Right lobe of liver (tissue), 6 donors: ENCODE results near the gene GALNT3. TPM values are rescaled to one million over a fixed set of nuclear protein-coding genes. Genes with fewer than 3 reads are reported as not detected.
A peak's percentile ranks its signal among the peaks of the same experiment; 100 is the strongest.

Experiments
- ATAC-seq, 4 donors: fragments of 200-7000 bp; cut with Tn5 transposase; one replicate each; pipeline ENCODE4 v1.9.1; 2020; ENCODE audit warnings: mild to moderate bottlenecking in 4 of 4, moderate library complexity in 4 of 4
- DNase-seq, 3 donors: peaks; one replicate each; pipeline ENCODE4 v3.0.0-alpha.2; 2020
- H3K27ac ChIP-seq, 3 donors: fragments of 200-600 bp; one replicate each; pipeline ENCODE4 v1.8.0; 2022
- H3K27me3 ChIP-seq, 2 donors: fragments of 200-600 bp; one replicate each; pipeline ENCODE4 v1.8.0; 2022
- H3K36me3 ChIP-seq, 4 donors: fragments of 200-600 bp; sonication (generic) in 1 of 4; one replicate each; pipeline versions ENCODE4 v1.5.1 to v1.8.0; 2017 to 2022; ENCODE audit warnings: control low read depth in 1 of 4
- H3K4me1 ChIP-seq, 4 donors: fragments of 200-600 bp; sonication (generic) in 1 of 4; one replicate each; pipeline versions ENCODE4 v1.5.1 to v1.8.0; 2017 to 2022; ENCODE audit warnings: control low read depth in 1 of 4
- H3K4me3 ChIP-seq, 3 donors: fragments of 200-600 bp; one replicate each; pipeline ENCODE4 v1.8.0; 2022
- H3K9me3 ChIP-seq, 4 donors: fragments of 200-600 bp; sonication (generic) in 1 of 4; one replicate each; pipeline versions ENCODE4 v1.5.1 to v1.8.0; 2017 to 2022; ENCODE audit warnings: control low read depth in 1 of 4
- CTCF ChIP-seq, 4 donors: fragments of 200-600 bp in 3 of 4; fragments of 450-650 bp in 1 of 4; IDR thresholded peaks; one replicate each; pipeline versions ENCODE4 v1.5.1 to v1.8.0; 2016 to 2022; ENCODE audit warnings: antibody characterized with exemption in 4 of 4, mild to moderate bottlenecking in 2 of 4
- POLR2A ChIP-seq: fragments of 450-650 bp; IDR thresholded peaks from one replicate; pipeline ENCODE4 v1.6.1; 2017; ENCODE audit warnings: antibody characterized with exemption, mild to moderate bottlenecking
- WGBS: methylation state at CpG from one replicate; pipeline ENCODE4 v1.1.6; 2018; ENCODE audit warnings: low coverage, low lambda C conversion rate; ENCODE audit not compliant: insufficient coverage; ENCODE audit errors: missing lambda C conversion rate; 5-methylcytosine and 5-hydroxymethylcytosine counted together
- intact Hi-C, 2 donors: fragments of 100-400 bp; cut with DNase I; formaldehyde crosslinking; loops; one replicate each; pipeline versions ENCODE4 v1.11.2 to v1.14.1; 2022
- total RNA-seq, 6 experiments: library from RNA; depleted of rRNA in 2 of 6; stranded (reverse); fragments of >200 nt in 2 of 6; fragmentation: NEBNext Ultra II Directional in 3 of 6; extraction: Animal tissue kit (Norgen Biotek cat#: 25700) in 3 of 6; gene quantifications; one replicate each; pipeline versions ENCODE4 v1.1.0 to v1.2.4, GENCODE V29; 2016 to 2023
- donor health status: DM: no; HTN: yes; CAD: no.
- donor health status: DM: no; HTN: no; CAD: no.
- donor health status: DM: no; HTN: no; CAD: no.
- donor health status: DM: no; HTN: yes; CAD: no.
- donor health status: DM: no; HTN: yes; CAD: no.

Gene GALNT3
- total RNA-seq, 6 experiments from 2014 or later, result 0.31 to 1.6 (median 0.80) TPM

GRCh38 chr2:165776796-165777195 lies 17.3 kb downstream of the GALNT3 start:
- TF ChIP-seq CTCF (IDR thresholded peaks at IDR 0.05) (no peak), POLR2A (no peak)
- H3K4me1 ChIP-seq, result peaks cover 0 to 24% (median 0%) of the 10 kb centered on the region in 4 donors
- H3K36me3 ChIP-seq, result no peaks in the 10 kb centered on the region
- no peak overlapping the region for H3K4me3 ChIP-seq
- no peak overlapping the region for H3K27ac ChIP-seq
- no peaks in the 10 kb centered on the region for H3K27me3 ChIP-seq
- ATAC-seq (no peak), DNase-seq (no peak)
- H3K9me3 ChIP-seq, result no peaks in the 10 kb centered on the region
- intact Hi-C loops, result no loop called here

- Histone ChIP-seq H3K27me3 (no peaks in the 10 kb centered on the region), H3K9me3 (no peaks in the 10 kb centered on the region), H3K4me1 (peaks cover 0 to 24% (median 0%) of the 10 kb centered on the region in 4 donors), H3K4me3 (no peak overlapping the region), H3K36me3 (no peaks in the 10 kb centered on the region), H3K27ac (no peak overlapping the region)
- 36% methylated on average over 4 of the region's 4 CpGs for WGBS
- intact Hi-C loops, result no loop called here
- DNase-seq, result no peak
- TF ChIP-seq POLR2A, result no peak
- no peak for TF ChIP-seq CTCF (IDR thresholded peaks at IDR 0.05)
- ATAC-seq, result peak; percentile 29 to 54 (median 48)
These were observed 18.0 kb downstream of the GALNT3 start for GRCh38 chr2:165776013-165776412.

GRCh38 chr2:165773684-165774083 lies 20.4 kb downstream of the GALNT3 start:
- Histone ChIP-seq H3K27ac (no peak overlapping the region), H3K4me3 (no peak overlapping the region), H3K27me3 (no peaks in the 10 kb centered on the region), H3K9me3 (no peaks in the 10 kb centered on the region), H3K36me3 (no peaks in the 10 kb centered on the region), H3K4me1 (peaks cover 0 to 23% (median 0%) of the 10 kb centered on the region in 4 donors)
- intact Hi-C loops, result no loop called here
- no peak for DNase-seq
- TF ChIP-seq CTCF (IDR thresholded peaks at IDR 0.05), result no peak
- no peak for TF ChIP-seq POLR2A
- WGBS, result 71% methylated on average over 2 of the region's 2 CpGs
- no peak for ATAC-seq

- Histone ChIP-seq H3K4me1 (peaks cover 0 to 17% (median 0%) of the 10 kb centered on the region in 4 donors), H3K36me3 (no peaks in the 10 kb centered on the region), H3K27me3 (no peaks in the 10 kb centered on the region), H3K4me3 (no peak overlapping the region), H3K9me3 (no peaks in the 10 kb centered on the region), H3K27ac (no peak overlapping the region)
- intact Hi-C loops, result no loop called here
- no peak for ATAC-seq
- 83% methylated on average over 3 of the region's 3 CpGs for WGBS
- no peak for DNase-seq
- TF ChIP-seq CTCF (IDR thresholded peaks at IDR 0.05) (no peak), POLR2A (no peak)
These were observed 21.9 kb downstream of the GALNT3 start for GRCh38 chr2:165772183-165772582.

GRCh38 chr2:165766326-165766927 lies 27.6 kb downstream of the GALNT3 start:
- H3K27me3 ChIP-seq, result no peaks in the 10 kb centered on the region
- no peak overlapping the region for H3K4me3 ChIP-seq
- TF ChIP-seq POLR2A (no peak), CTCF (IDR thresholded peaks at IDR 0.05) (no peak)
- no peaks in the 10 kb centered on the region for H3K36me3 ChIP-seq
- H3K4me1 ChIP-seq, result peaks cover 0 to 19% (median 0%) of the 10 kb centered on the region in 4 donors
- no peak overlapping the region for H3K27ac ChIP-seq
- DNase-seq (no peak), ATAC-seq (peak in 3 of 4 donors; percentile 56 to 65 (median 56))
- no peaks in the 10 kb centered on the region for H3K9me3 ChIP-seq
- intact Hi-C loops, result no loop called here
